VCaP (cell line): ENCODE data around the gene GLP2R.

Source experiments
- H3K27ac ChIP-seq: fragments of 450-650 bp; 2 replicates; pipeline ENCODE4 v1.5.1; 2017
- TF ChIP-seq, protein P1 (sequence below): fragments of 450-650 bp; conservative IDR thresholded peaks from 2 replicates; pipeline ENCODE4 v1.5.1; 2017; ENCODE audit warnings: mild to moderate bottlenecking, moderate library complexity

The GLP2R gene

DNA sequence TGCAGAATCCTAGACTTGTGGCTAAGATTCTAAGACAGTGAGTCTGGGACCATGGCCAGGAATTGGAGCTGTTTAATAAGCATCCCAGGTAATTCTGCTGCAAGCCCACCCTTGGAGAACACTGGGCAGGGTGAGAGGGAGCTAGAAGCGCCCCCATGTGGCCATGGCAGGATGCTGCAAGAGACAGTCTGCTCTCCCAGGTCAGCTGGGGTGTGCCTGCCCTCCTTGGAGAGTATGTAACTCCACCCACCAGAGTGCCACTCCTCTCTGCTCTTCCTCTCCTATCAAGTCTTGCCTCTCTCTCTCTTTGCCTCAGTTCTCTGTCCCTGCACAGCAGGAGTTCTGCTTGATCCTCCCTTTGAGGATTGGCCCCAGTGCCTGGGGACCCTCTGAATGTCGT lies 64.4 kb downstream of the GLP2R start:
- TF ChIP-seq, protein P1, sequence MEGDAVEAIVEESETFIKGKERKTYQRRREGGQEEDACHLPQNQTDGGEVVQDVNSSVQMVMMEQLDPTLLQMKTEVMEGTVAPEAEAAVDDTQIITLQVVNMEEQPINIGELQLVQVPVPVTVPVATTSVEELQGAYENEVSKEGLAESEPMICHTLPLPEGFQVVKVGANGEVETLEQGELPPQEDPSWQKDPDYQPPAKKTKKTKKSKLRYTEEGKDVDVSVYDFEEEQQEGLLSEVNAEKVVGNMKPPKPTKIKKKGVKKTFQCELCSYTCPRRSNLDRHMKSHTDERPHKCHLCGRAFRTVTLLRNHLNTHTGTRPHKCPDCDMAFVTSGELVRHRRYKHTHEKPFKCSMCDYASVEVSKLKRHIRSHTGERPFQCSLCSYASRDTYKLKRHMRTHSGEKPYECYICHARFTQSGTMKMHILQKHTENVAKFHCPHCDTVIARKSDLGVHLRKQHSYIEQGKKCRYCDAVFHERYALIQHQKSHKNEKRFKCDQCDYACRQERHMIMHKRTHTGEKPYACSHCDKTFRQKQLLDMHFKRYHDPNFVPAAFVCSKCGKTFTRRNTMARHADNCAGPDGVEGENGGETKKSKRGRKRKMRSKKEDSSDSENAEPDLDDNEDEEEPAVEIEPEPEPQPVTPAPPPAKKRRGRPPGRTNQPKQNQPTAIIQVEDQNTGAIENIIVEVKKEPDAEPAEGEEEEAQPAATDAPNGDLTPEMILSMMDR, result peak; percentile 47
- H3K27ac ChIP-seq, result no peak overlapping the region

DNA sequence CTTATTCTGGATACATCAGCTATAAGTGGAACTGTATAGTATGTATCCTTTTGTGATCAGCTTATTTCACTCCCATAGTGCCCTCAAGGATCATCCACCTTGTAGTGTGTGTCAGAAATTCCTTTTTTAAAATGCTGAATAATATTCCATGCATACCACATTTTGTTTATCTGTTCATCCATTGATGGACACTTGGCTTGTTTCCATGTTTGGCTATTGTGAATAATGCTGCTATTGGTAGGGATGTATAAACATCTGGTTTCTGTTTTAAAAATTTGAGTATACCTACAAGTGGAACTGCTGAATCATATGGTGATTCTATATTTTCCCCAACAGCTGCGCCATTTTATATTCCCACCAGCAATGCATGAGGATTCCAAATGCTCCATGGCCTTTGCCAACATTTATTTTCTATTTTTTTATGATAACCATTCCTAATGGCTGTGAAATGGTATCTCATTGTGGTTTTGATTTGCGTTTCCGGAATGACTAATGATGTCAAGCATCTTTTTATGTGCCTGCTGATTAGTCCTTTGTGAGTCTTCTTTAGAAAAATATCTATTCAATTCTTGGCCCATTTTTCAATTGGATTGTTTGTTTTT lies 67.8 kb downstream of the GLP2R start:
- TF ChIP-seq, protein P1, result no peak

DNA sequence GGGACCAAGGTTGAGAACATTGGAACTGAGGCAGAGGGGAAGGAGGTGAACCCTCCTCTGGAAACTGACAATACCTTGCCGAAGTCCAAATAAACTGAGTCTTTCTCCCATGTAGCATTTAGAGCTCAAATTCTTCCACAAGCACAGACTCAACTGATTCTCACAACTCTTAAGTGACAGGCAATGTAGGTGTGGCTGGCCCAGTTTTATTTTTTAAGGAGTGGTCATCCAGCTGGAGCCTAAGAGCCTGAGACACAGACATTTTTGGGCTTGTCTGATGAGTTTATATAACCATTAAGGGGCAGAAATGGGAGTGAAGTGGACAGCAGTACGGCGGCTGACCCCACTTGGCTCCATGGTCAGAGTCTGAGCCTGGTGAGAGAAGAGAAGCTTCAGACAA lies 68.5 kb downstream of the GLP2R start:
- H3K27ac ChIP-seq, result no peak overlapping the region
- TF ChIP-seq, protein P1, result no peak

More for the DNA sequence above, 67.8 kb downstream of the GLP2R start:
- no peak overlapping the region for H3K27ac ChIP-seq

DNA sequence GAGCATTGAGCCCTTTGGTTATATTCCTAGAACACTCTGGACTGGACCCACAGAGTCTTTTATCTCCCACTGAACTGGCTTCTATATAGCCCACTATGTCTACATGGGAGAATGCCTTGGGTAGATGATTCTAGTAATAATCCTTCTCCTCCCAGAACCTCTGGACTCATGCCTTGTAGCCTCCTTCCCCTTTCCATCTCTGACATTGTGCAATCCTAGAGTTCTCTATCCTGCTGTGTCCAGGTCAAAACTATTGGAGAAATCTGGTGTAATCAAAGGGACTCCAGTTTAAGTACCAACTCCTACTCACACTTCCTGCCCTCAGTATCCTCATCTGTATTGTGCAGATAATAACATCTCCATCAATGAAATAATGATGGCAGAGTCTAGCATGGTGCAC lies 70.2 kb downstream of the GLP2R start:
- H3K27ac ChIP-seq, result no peak overlapping the region
- TF ChIP-seq, protein P1, result no peak

DNA sequence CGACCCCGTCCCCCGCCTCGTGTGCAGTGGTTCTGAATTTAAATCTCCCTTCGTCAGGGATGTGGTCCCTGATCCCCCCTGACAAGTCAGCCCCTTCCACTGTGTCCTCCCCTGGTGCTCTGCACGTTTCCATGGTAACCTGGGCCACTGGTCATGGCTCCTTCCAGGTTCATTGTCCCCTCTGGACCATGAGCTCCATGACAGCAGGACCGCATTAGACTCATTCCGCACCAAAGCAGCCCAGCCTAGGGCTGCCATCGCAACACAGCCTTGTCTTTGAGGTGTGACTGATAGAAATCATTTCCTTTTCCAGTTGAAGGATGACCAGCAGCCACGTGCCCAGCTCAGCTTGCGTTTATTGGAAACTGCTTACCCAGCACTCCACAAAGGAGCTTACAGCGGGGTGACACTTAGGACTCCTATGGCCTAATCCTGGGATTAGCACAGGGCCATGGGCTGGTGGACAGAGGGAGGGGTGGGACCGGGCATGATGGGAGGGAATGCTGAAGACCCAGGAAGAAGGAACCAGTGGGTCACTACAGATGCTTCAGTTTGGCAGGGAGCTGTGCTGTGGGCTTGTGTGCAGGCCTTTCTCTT lies 71.7 kb downstream of the GLP2R start:
- TF ChIP-seq, protein P1, result no peak
- no peak overlapping the region for H3K27ac ChIP-seq

DNA sequence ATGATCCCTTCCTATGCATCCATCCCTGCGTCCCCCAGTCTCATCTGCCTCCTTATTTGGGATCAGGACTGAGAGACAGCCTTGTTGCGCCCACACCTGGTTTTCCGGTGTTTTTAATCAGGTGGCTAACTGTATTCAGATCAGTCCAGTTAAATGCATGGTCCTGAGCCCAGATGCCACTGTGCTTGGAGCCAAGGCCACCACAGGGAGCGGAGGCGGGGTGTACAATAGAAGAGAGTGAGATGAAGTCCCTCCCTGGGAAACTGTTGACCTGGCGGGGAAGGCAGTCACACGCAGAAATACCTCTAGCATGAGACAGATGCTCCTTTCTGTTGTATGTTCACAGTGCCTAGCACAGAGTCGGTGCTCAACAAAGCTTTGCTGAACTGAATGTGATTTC lies 73.1 kb downstream of the GLP2R start:
- TF ChIP-seq, protein P1, result no peak
- no peak overlapping the region for H3K27ac ChIP-seq

DNA sequence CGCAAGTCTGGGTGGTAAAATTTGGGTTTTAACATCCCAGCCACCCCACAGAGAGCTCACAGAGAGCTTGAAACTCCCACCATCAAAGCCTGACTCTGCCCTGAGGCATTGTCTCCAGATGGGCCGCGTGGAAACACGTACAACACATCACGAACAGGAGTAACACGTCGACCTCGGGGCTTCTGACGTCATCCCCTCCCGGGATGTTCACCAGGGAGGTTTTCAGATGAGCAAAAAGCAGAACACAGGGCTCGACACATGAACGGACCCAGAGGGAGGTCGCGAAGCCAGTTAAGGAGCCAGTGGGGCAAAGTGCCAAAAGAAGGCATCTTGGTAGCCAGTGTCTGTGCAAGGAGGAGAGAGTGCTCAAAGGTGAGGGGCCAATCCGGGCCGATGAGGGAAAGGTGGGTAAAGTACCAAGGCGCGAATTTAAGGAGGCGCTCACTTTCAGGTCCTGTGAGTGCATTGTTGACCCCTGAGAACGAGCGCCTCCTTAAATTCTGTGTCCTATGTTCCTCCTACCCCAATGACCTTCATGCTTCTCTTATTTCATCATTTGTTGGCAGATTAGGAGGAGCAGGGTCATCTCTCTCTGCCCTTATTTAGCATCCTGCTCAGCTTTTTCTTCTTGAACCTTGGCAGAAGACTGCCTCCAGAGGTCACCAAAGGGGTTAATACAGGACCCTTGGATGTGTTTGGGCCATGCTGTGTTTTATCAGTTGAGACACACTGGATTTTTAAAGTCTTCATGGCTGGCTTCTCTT lies 73.7 kb downstream of the GLP2R start:
- H3K27ac ChIP-seq, result no peak overlapping the region
- TF ChIP-seq, protein P1, result no peak
